ENCODE measurements around the gene MLLT3. TPM values are rescaled to one million over a fixed set of nuclear protein-coding genes. Genes with fewer than 3 reads are reported as not detected.

MLLT3 gene
- total RNA-seq, 2 donors from 2014 or later, result 8.1 to 9.6 TPM

- no peak for ATAC-seq (ENCODE audit: insufficient number of reproducible peaks, low FRiP score, low read depth)
- no peak overlapping the region for H3K4me3 ChIP-seq
- no peak overlapping the region for H3K27ac ChIP-seq
- H3K9me3 ChIP-seq, result no peaks in the 10 kb centered on the region
- no peaks in the 10 kb centered on the region for H3K27me3 ChIP-seq (replicated peaks; ENCODE audit: insufficient read depth)
- no peaks in the 10 kb centered on the region for H3K36me3 ChIP-seq
- no peak for TF ChIP-seq CTCF (IDR thresholded peaks at IDR 0.05)
- H3K4me1 ChIP-seq (ENCODE audit: control insufficient read depth in 1 of 2, low read depth in 2 of 2), result no peaks in the 10 kb centered on the region
- no peak for DNase-seq (ENCODE audit: low spot score)
Observed at GRCh38 chr9:20330688-20331087, 291.6 kb downstream of the MLLT3 start.

- Histone ChIP-seq H3K36me3 (no peaks in the 10 kb centered on the region), H3K27ac (no peak overlapping the region), H3K4me3 (no peak overlapping the region), H3K9me3 (no peaks in the 10 kb centered on the region), H3K4me1 (ENCODE audit: control insufficient read depth in 1 of 2, low read depth in 2 of 2) (no peaks in the 10 kb centered on the region), H3K27me3 (replicated peaks; ENCODE audit: insufficient read depth) (no peaks in the 10 kb centered on the region)
- no peak for TF ChIP-seq CTCF (IDR thresholded peaks at IDR 0.05)
- no peak for ATAC-seq (ENCODE audit: insufficient number of reproducible peaks, low FRiP score, low read depth)
- no peak for DNase-seq (ENCODE audit: low spot score)
Observed at GRCh38 chr9:20326516-20326915, 295.8 kb downstream of the MLLT3 start.

GRCh38 chr9:20325008-20325407, 297.3 kb downstream of the MLLT3 start:
- no peak for TF ChIP-seq CTCF (IDR thresholded peaks at IDR 0.05)
- no peaks in the 10 kb centered on the region for H3K27me3 ChIP-seq (replicated peaks; ENCODE audit: insufficient read depth)
- no peak overlapping the region for H3K27ac ChIP-seq

GRCh38 chr9:20322212-20322611, 300.1 kb downstream of the MLLT3 start:
- DNase-seq (ENCODE audit: low spot score) (no peak), ATAC-seq (ENCODE audit: insufficient number of reproducible peaks, low FRiP score, low read depth) (no peak)
- Histone ChIP-seq H3K4me3 (no peak overlapping the region), H3K27ac (no peak overlapping the region), H3K9me3 (no peaks in the 10 kb centered on the region), H3K36me3 (no peaks in the 10 kb centered on the region), H3K27me3 (replicated peaks; ENCODE audit: insufficient read depth) (no peaks in the 10 kb centered on the region), H3K4me1 (ENCODE audit: control insufficient read depth in 1 of 2, low read depth in 2 of 2) (no peaks in the 10 kb centered on the region)
- no peak for TF ChIP-seq CTCF (IDR thresholded peaks at IDR 0.05)

More at GRCh38 chr9:20325008-20325407, 297.3 kb downstream of the MLLT3 start:
- no peaks in the 10 kb centered on the region for H3K9me3 ChIP-seq
- no peak for DNase-seq (ENCODE audit: low spot score)
- no peaks in the 10 kb centered on the region for H3K4me1 ChIP-seq (ENCODE audit: control insufficient read depth in 1 of 2, low read depth in 2 of 2)
- ATAC-seq (ENCODE audit: insufficient number of reproducible peaks, low FRiP score, low read depth), result no peak
- no peaks in the 10 kb centered on the region for H3K36me3 ChIP-seq
- H3K4me3 ChIP-seq, result no peak overlapping the region

GRCh38 chr9:20321423-20322082, 300.7 kb downstream of the MLLT3 start:
- Histone ChIP-seq H3K27ac (no peak overlapping the region), H3K4me1 (ENCODE audit: control insufficient read depth in 1 of 2, low read depth in 2 of 2) (no peaks in the 10 kb centered on the region), H3K36me3 (no peaks in the 10 kb centered on the region), H3K27me3 (replicated peaks; ENCODE audit: insufficient read depth) (no peaks in the 10 kb centered on the region), H3K4me3 (no peak overlapping the region), H3K9me3 (no peaks in the 10 kb centered on the region)
- ATAC-seq (ENCODE audit: insufficient number of reproducible peaks, low FRiP score, low read depth) (no peak), DNase-seq (ENCODE audit: low spot score) (no peak)
- TF ChIP-seq CTCF (IDR thresholded peaks at IDR 0.05), result no peak
